KOPT-K1 (cell line): ENCODE data around the gene SARDH.

Experiments used
- H3K27ac ChIP-seq: fragments of 200-600 bp; sonication (generic); 2 replicates; pipeline ENCODE4 v1.5.1; 2016; ENCODE audit warnings: antibody characterized with exemption, mild to moderate bottlenecking, low read depth, low read length; ENCODE audit not compliant: poor library complexity, severe bottlenecking
- H3K36me3 ChIP-seq: fragments of 200-600 bp; sonication (generic); 2 replicates; pipeline ENCODE4 v1.5.1; 2017; ENCODE audit warnings: antibody characterized with exemption, mild to moderate bottlenecking, low read length, moderate library complexity; ENCODE audit not compliant: insufficient read depth
- H3K9me3 ChIP-seq: fragments of 200-600 bp; sonication (generic); 2 replicates; pipeline ENCODE4 v1.5.1; 2017; ENCODE audit warnings: antibody characterized with exemption, low read length, mild to moderate bottlenecking; ENCODE audit not compliant: insufficient read depth, poor library complexity, severe bottlenecking

The SARDH gene, protein sequence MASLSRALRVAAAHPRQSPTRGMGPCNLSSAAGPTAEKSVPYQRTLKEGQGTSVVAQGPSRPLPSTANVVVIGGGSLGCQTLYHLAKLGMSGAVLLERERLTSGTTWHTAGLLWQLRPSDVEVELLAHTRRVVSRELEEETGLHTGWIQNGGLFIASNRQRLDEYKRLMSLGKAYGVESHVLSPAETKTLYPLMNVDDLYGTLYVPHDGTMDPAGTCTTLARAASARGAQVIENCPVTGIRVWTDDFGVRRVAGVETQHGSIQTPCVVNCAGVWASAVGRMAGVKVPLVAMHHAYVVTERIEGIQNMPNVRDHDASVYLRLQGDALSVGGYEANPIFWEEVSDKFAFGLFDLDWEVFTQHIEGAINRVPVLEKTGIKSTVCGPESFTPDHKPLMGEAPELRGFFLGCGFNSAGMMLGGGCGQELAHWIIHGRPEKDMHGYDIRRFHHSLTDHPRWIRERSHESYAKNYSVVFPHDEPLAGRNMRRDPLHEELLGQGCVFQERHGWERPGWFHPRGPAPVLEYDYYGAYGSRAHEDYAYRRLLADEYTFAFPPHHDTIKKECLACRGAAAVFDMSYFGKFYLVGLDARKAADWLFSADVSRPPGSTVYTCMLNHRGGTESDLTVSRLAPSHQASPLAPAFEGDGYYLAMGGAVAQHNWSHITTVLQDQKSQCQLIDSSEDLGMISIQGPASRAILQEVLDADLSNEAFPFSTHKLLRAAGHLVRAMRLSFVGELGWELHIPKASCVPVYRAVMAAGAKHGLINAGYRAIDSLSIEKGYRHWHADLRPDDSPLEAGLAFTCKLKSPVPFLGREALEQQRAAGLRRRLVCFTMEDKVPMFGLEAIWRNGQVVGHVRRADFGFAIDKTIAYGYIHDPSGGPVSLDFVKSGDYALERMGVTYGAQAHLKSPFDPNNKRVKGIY

DNA sequence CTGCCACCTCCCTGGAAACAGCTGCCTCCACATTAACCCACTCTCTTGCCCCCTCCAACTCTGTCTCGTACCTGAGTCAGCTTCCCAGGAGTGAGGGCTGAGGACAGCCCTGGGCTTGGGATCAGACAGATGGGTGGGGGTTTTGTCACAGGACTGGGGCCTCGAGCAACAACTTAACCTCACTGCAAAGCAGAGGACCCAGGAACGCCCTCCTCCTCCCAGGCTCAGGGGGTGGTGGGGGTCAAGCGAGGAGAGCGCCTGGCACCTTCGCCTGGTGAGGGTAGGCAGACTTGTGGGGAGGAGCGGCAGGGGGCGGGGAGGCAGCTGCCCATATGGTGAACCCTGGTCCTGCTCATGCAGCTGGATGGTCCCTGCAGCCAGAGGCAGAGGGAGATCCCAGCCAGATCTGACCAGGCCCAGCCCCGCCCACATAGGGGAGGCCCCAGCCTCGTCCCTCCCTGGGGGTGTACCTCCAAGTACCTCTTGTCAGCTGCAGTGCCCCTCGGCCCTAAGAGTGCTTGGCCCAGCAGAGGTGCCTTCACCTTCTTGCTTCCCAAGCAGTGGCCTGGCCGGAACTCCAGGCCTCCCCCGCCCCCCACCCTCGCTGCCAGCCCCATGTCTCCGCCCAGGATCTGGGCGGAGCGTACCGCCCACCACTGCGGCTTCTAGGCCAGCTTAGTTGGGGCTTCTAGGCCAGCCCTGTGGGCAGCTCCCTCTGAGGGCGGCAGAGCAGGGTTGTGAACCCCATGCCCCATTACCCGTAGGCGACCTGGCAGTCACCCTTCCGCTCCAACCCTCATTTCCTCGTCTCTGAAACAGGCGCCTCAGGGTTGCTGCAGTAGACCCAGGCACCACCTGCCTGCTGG, at the start of gene SARDH:
SARDH (minus strand) TSS at position 579 of the 866 bp plus-strand sequence. CDS start 4,179 bp downstream, outside the sequence.
- Histone ChIP-seq H3K36me3 (no peaks in the 10 kb centered on the region), H3K9me3 (no peaks in the 10 kb centered on the region), H3K27ac (no peak within 1 kb of the TSS)

DNA sequence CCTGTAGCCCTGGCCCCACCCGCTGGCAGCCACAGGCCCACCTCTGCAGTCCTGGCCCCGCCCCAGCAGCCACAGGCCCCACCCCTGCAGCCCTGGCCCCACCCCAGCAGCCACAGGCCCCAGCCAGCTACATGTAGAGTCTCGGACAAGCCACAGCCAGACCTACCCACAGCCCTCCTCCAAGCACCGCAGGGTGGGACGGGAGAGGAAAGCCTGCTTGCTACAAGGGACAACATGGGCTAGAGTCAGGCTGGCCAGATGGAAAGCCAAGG, 49.5 kb upstream of the SARDH start:
- no peaks in the 10 kb centered on the region for H3K9me3 ChIP-seq
- no peaks in the 10 kb centered on the region for H3K36me3 ChIP-seq
- H3K27ac ChIP-seq, result no peak overlapping the region

DNA sequence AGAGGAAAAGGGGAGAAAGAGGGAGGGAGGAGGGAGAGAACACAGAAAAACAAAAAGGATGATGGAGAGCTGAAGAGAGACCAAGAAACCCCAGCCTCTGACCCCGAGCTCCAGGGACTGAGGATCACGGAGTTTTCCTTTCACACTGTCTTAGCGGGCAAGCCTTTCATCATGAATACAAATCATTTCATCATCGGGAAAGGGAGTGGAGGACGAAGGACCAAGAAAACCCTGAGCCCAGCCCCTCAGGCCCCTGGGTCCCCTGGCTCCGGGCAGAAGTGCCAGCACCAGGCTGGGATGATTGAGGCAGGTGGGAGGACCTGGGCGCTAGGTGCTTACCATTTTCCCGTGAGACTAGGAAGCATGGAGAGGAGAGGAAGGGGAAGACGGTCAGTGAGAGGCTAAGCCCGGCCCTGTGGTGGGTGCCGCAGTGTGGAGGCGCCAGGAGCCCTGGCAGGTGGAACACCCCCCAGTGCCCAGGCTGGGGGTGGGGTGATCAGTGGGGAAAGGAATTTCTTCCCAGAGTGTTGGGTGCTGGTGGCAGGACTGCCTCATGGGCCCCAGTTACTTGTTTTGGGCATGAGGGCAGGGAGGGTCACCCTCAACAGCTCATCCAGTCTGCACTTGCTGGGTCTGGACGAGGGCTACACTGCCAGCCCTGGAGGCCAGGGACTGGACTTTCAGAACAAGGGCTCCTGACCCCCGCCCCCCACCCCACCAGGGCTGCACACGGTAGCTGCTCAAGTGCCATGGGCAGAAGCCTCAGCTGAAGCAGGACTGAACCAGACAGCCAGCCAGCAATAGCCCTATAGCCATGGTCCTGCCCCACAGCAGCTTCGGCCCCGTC, 49.0 kb upstream of the SARDH start:
- Histone ChIP-seq H3K36me3 (no peaks in the 10 kb centered on the region), H3K27ac (no peak overlapping the region), H3K9me3 (no peaks in the 10 kb centered on the region)

DNA sequence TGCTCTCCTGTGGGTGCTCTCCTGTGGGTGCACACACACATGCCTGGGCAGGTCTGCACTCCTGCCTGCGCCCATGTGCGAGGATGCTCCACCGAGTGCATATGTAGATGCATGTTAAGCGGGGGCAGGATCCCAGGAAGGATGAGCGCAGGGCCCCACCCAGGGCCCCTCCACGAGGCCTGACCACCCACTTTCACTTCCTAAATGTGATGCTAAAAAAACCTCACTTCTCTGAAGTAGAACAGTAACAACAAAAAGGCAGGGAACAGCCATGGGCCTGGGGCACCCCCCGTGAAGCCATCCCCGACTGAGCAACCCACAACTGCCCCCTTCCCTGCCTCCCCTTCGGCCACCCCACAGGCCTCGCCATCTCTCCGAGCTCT, 48.2 kb upstream of the SARDH start:
- H3K36me3 ChIP-seq, result no peaks in the 10 kb centered on the region
- no peaks in the 10 kb centered on the region for H3K9me3 ChIP-seq
- no peak overlapping the region for H3K27ac ChIP-seq

DNA sequence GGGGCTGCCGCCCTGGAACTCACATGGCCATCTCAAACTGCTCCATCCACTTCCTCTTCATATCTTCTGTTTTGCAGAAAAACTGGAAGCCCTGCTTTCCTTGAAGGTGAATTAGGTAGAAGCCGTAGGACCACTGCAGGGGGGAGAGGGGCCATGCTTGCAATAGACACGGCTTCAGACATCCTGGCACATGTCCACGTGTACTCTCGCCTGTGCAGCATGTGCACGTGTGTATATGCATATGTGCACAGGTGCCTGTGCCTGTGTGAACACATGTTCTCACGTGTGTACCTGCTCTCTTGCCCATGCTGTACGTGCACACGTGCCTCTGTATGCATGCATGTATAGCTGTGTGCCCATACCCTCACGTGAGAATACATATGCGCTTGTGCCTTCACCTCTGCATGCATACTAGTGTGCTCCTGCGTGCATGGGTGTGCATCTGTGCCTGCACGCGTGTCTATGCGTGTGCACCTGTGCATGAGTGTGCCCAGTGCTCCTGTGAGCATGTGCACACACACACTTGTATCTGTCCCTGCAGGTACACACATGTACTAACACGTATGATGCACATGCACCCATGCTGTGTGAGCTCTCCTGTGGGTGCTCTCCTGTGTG, 47.7 kb upstream of the SARDH start:
- Histone ChIP-seq H3K27ac (no peak overlapping the region), H3K9me3 (no peaks in the 10 kb centered on the region), H3K36me3 (no peaks in the 10 kb centered on the region)

DNA sequence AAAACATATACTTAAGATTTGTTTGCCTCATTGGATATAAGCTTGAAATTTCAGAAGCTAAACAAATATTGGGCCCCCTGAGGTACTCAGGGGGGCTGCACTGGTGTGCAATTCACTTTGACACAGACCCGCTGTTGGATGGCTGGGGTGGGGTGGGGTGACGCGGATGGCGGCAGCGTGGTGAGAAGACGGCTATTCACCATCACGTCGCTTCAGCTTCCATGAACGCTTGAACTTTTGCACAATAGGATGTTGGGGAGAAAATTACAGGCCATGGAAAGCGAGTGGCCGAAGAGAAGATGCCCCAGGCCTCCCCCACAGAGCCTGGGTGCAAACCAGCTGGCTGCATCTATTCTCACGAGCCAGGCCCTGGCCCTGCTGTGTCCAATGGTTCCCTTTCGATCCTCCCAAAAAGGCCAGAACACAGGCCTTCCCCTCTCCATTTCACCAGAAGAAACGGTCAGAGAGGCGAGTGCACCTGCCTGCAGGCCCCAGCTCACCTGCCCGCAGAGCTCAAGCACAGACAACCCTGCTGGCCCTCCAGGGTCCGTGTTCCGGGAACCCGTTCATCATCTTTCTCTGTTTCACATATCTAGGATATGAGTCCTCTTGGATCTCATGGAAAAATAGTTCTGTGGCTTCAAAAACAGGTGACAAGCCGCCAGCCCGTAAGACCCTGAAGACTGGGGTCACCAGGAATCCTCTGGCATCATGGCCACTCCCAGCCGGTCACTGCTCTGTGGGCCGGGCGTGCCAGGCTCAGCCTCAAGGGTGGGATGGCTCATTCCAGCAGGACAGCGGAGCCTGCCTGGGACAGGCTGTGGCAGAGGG, 46.8 kb upstream of the SARDH start:
- Histone ChIP-seq H3K36me3 (no peaks in the 10 kb centered on the region), H3K9me3 (no peaks in the 10 kb centered on the region), H3K27ac (no peak overlapping the region)

DNA sequence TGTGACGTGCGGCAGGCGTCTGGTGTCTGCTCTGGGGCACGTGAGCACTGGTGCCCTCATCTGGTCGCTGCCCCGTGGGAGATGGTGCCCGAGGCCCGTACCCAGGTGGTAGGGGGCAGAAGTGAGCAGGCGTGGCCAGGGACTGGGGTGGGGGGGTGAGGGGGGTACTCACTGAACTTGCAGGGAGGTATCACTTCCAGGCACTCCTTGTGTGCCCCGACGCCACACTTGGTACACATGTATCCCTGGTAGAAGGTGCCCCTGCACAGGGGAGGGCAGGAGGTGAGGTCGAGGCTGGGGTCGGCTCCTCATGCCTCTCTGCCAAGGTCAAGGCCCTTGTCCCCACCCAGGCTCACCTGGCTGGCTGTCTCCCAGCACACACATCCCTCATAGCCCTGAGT, 45.2 kb upstream of the SARDH start:
- Histone ChIP-seq H3K36me3 (no peaks in the 10 kb centered on the region), H3K27ac (no peak overlapping the region), H3K9me3 (no peaks in the 10 kb centered on the region)

DNA sequence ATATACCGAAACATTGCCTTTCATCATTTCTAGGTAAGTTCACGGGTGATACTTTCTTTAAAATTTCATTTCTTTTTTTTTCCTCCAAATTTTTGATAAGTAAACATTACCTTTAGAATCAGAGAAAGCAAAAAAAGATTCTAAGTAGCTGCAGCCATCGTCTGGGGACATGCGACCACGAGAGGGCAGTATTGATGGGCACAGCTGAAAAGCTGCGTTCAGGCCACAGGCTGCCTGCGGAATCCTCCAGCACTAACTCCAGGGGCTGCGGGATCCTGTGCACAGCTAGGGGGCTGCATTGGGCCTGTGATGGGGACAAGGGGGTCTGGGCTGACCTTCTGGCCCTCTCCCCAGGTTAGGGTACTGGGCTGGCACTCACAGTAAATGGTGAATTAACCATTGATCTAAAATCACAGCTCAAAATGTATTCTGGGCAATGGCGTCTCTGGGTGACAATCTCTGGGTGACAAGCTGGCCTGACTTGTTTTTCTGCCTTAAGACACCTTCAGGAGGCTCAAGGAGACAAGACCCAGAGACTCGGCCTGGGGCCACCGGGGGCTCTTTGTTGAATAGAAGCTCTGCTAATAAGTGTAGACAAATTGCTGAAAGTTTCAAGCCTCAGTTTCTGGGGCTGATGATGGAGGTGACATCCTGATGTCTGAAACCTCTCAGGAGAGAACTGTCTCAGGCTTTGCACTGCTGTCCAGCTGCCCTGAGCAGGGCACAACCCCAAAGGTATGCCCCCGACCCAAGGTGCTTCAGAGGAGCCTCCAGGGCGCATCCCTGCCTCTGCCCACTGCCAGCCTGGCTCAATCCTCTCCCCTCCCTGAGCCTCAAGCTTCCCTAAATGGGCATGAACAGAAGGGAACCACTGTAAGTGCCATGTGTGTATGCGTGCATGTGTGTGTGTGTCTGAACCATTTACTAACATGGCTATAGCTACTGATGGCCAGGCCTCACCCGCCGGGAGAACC, 44.3 kb upstream of the SARDH start:
- Histone ChIP-seq H3K9me3 (no peaks in the 10 kb centered on the region), H3K27ac (no peak overlapping the region), H3K36me3 (no peaks in the 10 kb centered on the region)

DNA sequence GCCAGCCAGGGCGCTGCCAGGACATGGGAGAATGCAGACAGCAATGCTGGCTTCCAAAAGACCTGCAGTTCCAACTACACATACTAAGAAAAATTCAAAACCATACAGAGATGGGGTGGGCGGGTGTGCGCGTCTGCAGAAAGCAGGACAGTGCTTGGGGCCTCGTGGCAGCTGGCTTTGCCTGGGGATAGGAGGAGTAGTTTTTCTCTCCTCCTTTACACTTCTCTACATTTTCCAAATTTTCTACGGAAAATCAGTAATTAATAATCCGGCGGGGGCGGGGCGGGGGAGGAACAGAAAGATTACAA, 43.6 kb upstream of the SARDH start:
- H3K9me3 ChIP-seq, result no peaks in the 10 kb centered on the region
- H3K36me3 ChIP-seq, result no peaks in the 10 kb centered on the region
- no peak overlapping the region for H3K27ac ChIP-seq

DNA sequence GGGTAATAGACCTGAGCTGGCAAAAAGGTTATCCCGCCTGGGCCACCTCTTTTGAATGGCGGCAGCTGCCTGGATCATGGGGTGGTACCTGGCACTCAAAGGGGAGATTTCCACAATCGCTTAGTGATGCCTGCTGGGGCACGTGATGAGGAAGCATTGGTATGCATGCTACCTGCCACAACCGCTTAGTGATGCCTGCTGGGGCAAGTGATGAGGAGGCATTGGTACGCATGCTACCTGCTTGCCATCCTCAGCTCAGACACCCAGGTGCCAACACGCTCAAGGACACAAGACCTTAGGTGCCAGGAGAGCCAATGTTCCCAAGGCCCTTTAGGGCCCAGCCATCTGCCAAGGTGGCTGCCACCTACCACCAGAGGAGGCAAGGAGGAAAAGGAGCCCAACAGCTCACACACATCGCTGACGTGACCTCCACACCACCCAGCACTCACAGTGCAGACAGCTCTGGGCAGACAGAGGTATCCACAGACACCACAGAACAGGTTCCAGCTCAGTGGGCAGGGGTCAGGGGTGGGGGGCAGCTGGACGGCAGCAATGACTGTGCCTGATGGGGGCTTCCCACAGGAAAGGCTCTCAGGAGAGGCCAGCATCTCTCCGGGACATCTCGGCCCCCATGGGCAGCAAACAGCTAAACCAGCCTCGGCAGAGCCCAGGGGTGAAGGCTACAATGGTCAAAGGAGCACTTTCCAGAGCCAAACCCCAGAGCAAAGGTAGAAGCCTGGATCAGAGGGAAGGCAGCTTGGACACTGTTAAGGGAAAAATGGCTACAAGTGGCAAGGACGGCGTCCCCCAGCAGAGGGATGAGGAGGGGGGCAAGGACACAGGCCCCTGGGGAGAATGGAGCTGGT, 43.0 kb upstream of the SARDH start:
- Histone ChIP-seq H3K27ac (no peak overlapping the region), H3K9me3 (no peaks in the 10 kb centered on the region), H3K36me3 (no peaks in the 10 kb centered on the region)

DNA sequence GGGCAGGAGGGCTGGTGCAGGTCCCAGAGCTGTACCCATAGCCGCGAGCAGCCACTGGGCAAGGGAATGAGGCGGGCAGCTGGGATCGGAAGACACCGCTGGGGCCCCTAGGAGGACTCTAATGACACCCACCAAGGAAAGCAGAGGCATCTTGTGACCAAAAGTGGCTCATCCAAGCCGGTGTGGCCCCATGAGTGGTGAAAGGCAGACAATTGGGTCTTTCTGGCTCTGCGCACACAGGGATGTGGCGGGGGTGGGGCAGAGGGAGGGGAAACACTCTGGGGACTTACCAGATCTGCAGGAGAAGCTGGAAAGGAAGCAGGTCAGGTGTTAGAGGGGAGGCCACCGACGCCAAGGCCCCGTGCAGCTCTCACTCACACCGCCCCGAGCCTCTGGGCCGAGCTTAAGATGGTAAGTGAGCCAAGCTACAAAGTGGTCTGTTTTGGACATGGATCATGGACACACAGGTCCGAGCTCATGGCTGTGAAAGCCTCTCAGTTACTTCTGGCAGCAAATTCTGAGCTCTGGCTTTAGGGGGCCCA, 42.3 kb upstream of the SARDH start:
- H3K27ac ChIP-seq, result no peak overlapping the region
- H3K36me3 ChIP-seq, result no peaks in the 10 kb centered on the region
- H3K9me3 ChIP-seq, result no peaks in the 10 kb centered on the region
